RCC 7860 (cell line): Measurements from ENCODE around the gene SBK2.
"Not testable (repeated sequence)": the region's sequence is repeated elsewhere in the genome, so short reads cannot be mapped to it uniquely, and the experiment has no call there.

ENCODE experiments used
- DNase-seq: peaks from one replicate; pipeline ENCODE4 v3.0.0-alpha.2; 2015; ENCODE audit warnings: low spot score
- FAIRE-seq: peaks from 2 replicates; lab custom pipeline; 2012; peaks lifted over from hg19 to GRCh38; lab: Jason Lieb, UNC

The SBK2 gene

GRCh38 chr19:55536366-55536765, 567 bp downstream of the SBK2 start:
- FAIRE-seq (no peak), DNase-seq (no peak)

GRCh38 chr19:55535965-55536350, 975 bp downstream of the SBK2 start:
- FAIRE-seq, result no peak

GRCh38 chr19:55535173-55535964, 1.6 kb downstream of the SBK2 start:
- no peak for DNase-seq
- no peak for FAIRE-seq

More at GRCh38 chr19:55535965-55536350, 975 bp downstream of the SBK2 start:
- DNase-seq, result no peak

- DNase-seq, FAIRE-seq: not testable (repeated sequence)
Measured at GRCh38 chr19:55534280-55534679, 2.7 kb downstream of the SBK2 start.

- no peak for FAIRE-seq
- DNase-seq, result no peak
Measured at GRCh38 chr19:55530996-55531395, 5.9 kb downstream of the SBK2 start.

- DNase-seq, result no peak
- FAIRE-seq, result no peak
Measured at GRCh38 chr19:55529636-55530234, 7.2 kb downstream of the SBK2 start.

GRCh38 chr19:55528030-55528803, 8.7 kb downstream of the SBK2 start:
- DNase-seq, result no peak
- no peak for FAIRE-seq

GRCh38 chr19:55527197-55528029, 9.5 kb downstream of the SBK2 start:
- FAIRE-seq, result no peak
- DNase-seq, result no peak

GRCh38 chr19:55526216-55527196, 10.4 kb downstream of the SBK2 start:
- FAIRE-seq (no peak), DNase-seq (peak; percentile 32)

GRCh38 chr19:55525289-55526101, 11.4 kb downstream of the SBK2 start:
- DNase-seq (no peak), FAIRE-seq (no peak)

GRCh38 chr19:55520691-55521292, 16.1 kb downstream of the SBK2 start:
- FAIRE-seq, result no peak
- no peak for DNase-seq

GRCh38 chr19:55519451-55520311, 17.3 kb downstream of the SBK2 start:
- FAIRE-seq (no peak), DNase-seq (peak; percentile 50)

- peak; percentile 37 for FAIRE-seq
- DNase-seq, result peak; percentile 78
Measured at GRCh38 chr19:55516878-55517620, 19.9 kb downstream of the SBK2 start.

GRCh38 chr19:55508120-55508519, 28.8 kb downstream of the SBK2 start:
- no peak for DNase-seq
- no peak for FAIRE-seq

GRCh38 chr19:55504981-55505380, 32.0 kb downstream of the SBK2 start:
- FAIRE-seq (no peak), DNase-seq (no peak)

GRCh38 chr19:55504252-55504603, 32.7 kb downstream of the SBK2 start:
- no peak for FAIRE-seq

More at GRCh38 chr19:55504252-55504603, 32.7 kb downstream of the SBK2 start:
- DNase-seq, result no peak
